Ovary (tissue), 9 donors: Measurements from ENCODE around the gene MTURN. TPM values are rescaled to one million over a fixed set of nuclear protein-coding genes. Genes with fewer than 3 reads are reported as not detected.

Experiments
- DNase-seq, 5 donors: peaks; one replicate each; pipeline ENCODE4 v3.0.0-alpha.2; 2019 to 2020
- H3K27ac ChIP-seq, 2 donors: fragments of 200-600 bp; one replicate each; pipeline versions ENCODE4 v1.5.1 to v1.8.0; 2019 to 2022
- H3K27me3 ChIP-seq: fragments of 200-600 bp; one replicate; pipeline ENCODE4 v1.8.0; 2022
- H3K36me3 ChIP-seq: fragments of 200-600 bp; sonication (generic); one replicate; pipeline ENCODE4 v1.5.1; 2019
- H3K4me1 ChIP-seq: one replicate; pipeline ENCODE4 v1.8.1; 2013; ENCODE audit warnings: mild to moderate bottlenecking, moderate library complexity; ENCODE audit not compliant: insufficient read depth
- H3K4me3 ChIP-seq: fragments of 200-600 bp; sonication (generic); one replicate; pipeline ENCODE4 v1.5.1; 2017
- H3K9me3 ChIP-seq, 2 donors: fragments of 200-600 bp in 1 of 2; sonication (generic) in 1 of 2; one replicate each; pipeline versions ENCODE4 v1.5.1 to v1.8.1; 2013 to 2019; ENCODE audit warnings: mild to moderate bottlenecking in 1 of 2, moderate library complexity in 1 of 2
- CTCF ChIP-seq, 3 donors: fragments of 450-650 bp in 2 of 3; fragments of 200-600 bp in 1 of 3; IDR thresholded peaks; one replicate each; pipeline versions ENCODE4 v1.5.1 to v1.8.0; 2016 to 2022; ENCODE audit warnings: antibody characterized with exemption in 3 of 3, mild to moderate bottlenecking in 1 of 3
- EP300 ChIP-seq: sonication (generic); formaldehyde crosslinking; IDR thresholded peaks from one replicate; pipeline ENCODE4 v1.6.1; 2017; ENCODE audit warnings: antibody characterized with exemption
- POLR2A ChIP-seq: fragments of 450-650 bp; IDR thresholded peaks from one replicate; pipeline ENCODE4 v1.6.1; 2017; ENCODE audit warnings: antibody characterized with exemption, mild to moderate bottlenecking, moderate library complexity
- WGBS, 3 donors: extraction: QIAGEN DNeasy Blood & Tissue Kit in 1 of 3; methylation state at CpG; one replicate each; pipeline versions ENCODE4 v1.1.5 to v1.1.7; 2013 to 2017; 5-methylcytosine and 5-hydroxymethylcytosine counted together
- intact Hi-C, 4 donors: fragments of 100-400 bp; cut with DNase I; formaldehyde crosslinking; loops; one replicate each; pipeline versions ENCODE4 v1.11.0 to v1.15.1; 2022 to 2023
- polyA plus RNA-seq, 2 donors: library from polyadenylated mRNA; stranded (reverse); fragments of 200-250 nt in 1 of 2; fragments of 350-450 nt in 1 of 2; fragmentation: Illumina TruSeq in 1 of 2; extraction: RNeasy Lipid Tissue Mini Kit (QIAGEN cat#74804) in 1 of 2; gene quantifications; one replicate each; pipeline ENCODE4 v1.2.3, GENCODE V29; 2013 to 2014
- total RNA-seq, 7 donors: library from RNA; depleted of rRNA in 2 of 7; stranded (reverse); fragments of >200 nt in 2 of 7; fragmentation: NEBNext Ultra II Directional in 3 of 7; extraction: Animal tissue kit (Norgen Biotek cat#: 25700) in 3 of 7; gene quantifications; one replicate each; pipeline versions ENCODE4 v1.1.0 to v1.2.4, GENCODE V29; 2016 to 2023
- donor health status: DM: no; HTN: no; CAD: no; lungs with moderate emphysema.
- donor health status: DM: no; HTN: no; CAD: no.
- donor health status: Bipolar disorder and iron deficiency.
- donor health status: DM: yes; HTN: yes; CAD: no.
- donor health status: DM: no; HTN: no; CAD: no.
- donor health status: DM: yes; HTN: yes; CAD: no.

MTURN gene
- total and polyA plus RNA-seq, 9 donors = 14.7 to 65.1 (median 40.4) TPM

GRCh38 chr7:30136743-30137485 lies 2.1 kb downstream of the MTURN start:
- WGBS, 3 donors = 79 to 84% (median 80%) methylated on average over 7 of the region's 7 CpGs
- Histone ChIP-seq H3K4me3 (peak overlapping the region; percentile 78), H3K9me3 (no peaks in the 10 kb centered on the region), H3K27me3 (no peaks in the 10 kb centered on the region), H3K4me1 (peaks cover 5% of the 10 kb centered on the region), H3K36me3 (no peaks in the 10 kb centered on the region), H3K27ac (no peak overlapping the region)
- intact Hi-C loops = no loop called here
- DNase-seq = no peak
- TF ChIP-seq POLR2A (no peak), CTCF (IDR thresholded peaks at IDR 0.05) (no peak), EP300 (no peak)

GRCh38 chr7:30139836-30140384 lies 5.1 kb downstream of the MTURN start:
- H3K4me1 ChIP-seq = peaks cover 5% of the 10 kb centered on the region
- H3K27me3 ChIP-seq = no peaks in the 10 kb centered on the region
- no peaks in the 10 kb centered on the region for H3K36me3 ChIP-seq
- H3K27ac ChIP-seq = no peak overlapping the region
- H3K9me3 ChIP-seq = no peaks in the 10 kb centered on the region
- intact Hi-C loops = loop anchor here in 1 of 4 donors (5.0 kb wide), 1 partner anchor 1733 kb away; no protein-coding TSS in a partner anchor
- H3K4me3 ChIP-seq = no peak overlapping the region
- 57 to 59% (median 58%) methylated on average over 4 of the region's 4 CpGs for WGBS, 3 donors
- TF ChIP-seq CTCF (IDR thresholded peaks at IDR 0.05) = no peak
- TF ChIP-seq POLR2A = no peak
- TF ChIP-seq EP300 = no peak
- DNase-seq = no peak

GRCh38 chr7:30140456-30140855 lies 5.7 kb downstream of the MTURN start:
- no peak for TF ChIP-seq CTCF (IDR thresholded peaks at IDR 0.05)
- no peak for TF ChIP-seq POLR2A
- no peak for TF ChIP-seq EP300
- 96 to 98% (median 97%) methylated on average over 3 of the region's 3 CpGs for WGBS, 3 donors
- no peak overlapping the region for H3K4me3 ChIP-seq
- no peaks in the 10 kb centered on the region for H3K27me3 ChIP-seq
- H3K27ac ChIP-seq = no peak overlapping the region
- no peaks in the 10 kb centered on the region for H3K36me3 ChIP-seq
- intact Hi-C loops = loop anchor here in 1 of 4 donors (5.0 kb wide), 1 partner anchor 1733 kb away; no protein-coding TSS in a partner anchor
- H3K4me1 ChIP-seq = peaks cover 5% of the 10 kb centered on the region
- H3K9me3 ChIP-seq = no peaks in the 10 kb centered on the region
- no peak for DNase-seq

- Histone ChIP-seq H3K9me3 (no peaks in the 10 kb centered on the region), H3K27ac (no peak overlapping the region), H3K36me3 (no peaks in the 10 kb centered on the region), H3K27me3 (no peaks in the 10 kb centered on the region), H3K4me3 (no peak overlapping the region), H3K4me1 (peaks cover 2% of the 10 kb centered on the region)
- peak in 1 of 5 donors; percentile 42 for DNase-seq
- TF ChIP-seq POLR2A (no peak), EP300 (no peak)
- intact Hi-C loops = loop anchor here in 1 of 4 donors (5.0 kb wide), 1 partner anchor 1735 kb away; no protein-coding TSS in a partner anchor
- 58 to 70% (median 60%) methylated on average over 9 of the region's 9 CpGs for WGBS, 3 donors
These were observed 7.9 kb downstream of the MTURN start for GRCh38 chr7:30142710-30143109.

GRCh38 chr7:30143748-30144251 lies 9.0 kb downstream of the MTURN start:
- no peak overlapping the region for H3K4me3 ChIP-seq
- H3K36me3 ChIP-seq = no peaks in the 10 kb centered on the region
- peaks cover 2% of the 10 kb centered on the region for H3K4me1 ChIP-seq
- DNase-seq = no peak
- H3K9me3 ChIP-seq = no peaks in the 10 kb centered on the region
- H3K27ac ChIP-seq = no peak overlapping the region
- no peaks in the 10 kb centered on the region for H3K27me3 ChIP-seq
- intact Hi-C loops = loop anchor here in 1 of 4 donors (5.0 kb wide), 1 partner anchor 1736 kb away; no protein-coding TSS in a partner anchor
- TF ChIP-seq EP300 (no peak), CTCF (IDR thresholded peaks at IDR 0.05) (no peak), POLR2A (no peak)
- 98 to 100% (median 100%) methylated on average over 1 of the region's 1 CpG for WGBS, 3 donors
